HG03175 (cell line): ENCODE measurements around the gene EIF6.

Source experiments
- ATAC-seq: cut with Tn5 transposase; IDR thresholded peaks from one replicate; pipeline ENCODE4 v1.9.1; 2021; ENCODE audit warnings: mild to moderate bottlenecking, moderate library complexity; ENCODE audit not compliant: unreplicated experiment

Gene EIF6

DNA sequence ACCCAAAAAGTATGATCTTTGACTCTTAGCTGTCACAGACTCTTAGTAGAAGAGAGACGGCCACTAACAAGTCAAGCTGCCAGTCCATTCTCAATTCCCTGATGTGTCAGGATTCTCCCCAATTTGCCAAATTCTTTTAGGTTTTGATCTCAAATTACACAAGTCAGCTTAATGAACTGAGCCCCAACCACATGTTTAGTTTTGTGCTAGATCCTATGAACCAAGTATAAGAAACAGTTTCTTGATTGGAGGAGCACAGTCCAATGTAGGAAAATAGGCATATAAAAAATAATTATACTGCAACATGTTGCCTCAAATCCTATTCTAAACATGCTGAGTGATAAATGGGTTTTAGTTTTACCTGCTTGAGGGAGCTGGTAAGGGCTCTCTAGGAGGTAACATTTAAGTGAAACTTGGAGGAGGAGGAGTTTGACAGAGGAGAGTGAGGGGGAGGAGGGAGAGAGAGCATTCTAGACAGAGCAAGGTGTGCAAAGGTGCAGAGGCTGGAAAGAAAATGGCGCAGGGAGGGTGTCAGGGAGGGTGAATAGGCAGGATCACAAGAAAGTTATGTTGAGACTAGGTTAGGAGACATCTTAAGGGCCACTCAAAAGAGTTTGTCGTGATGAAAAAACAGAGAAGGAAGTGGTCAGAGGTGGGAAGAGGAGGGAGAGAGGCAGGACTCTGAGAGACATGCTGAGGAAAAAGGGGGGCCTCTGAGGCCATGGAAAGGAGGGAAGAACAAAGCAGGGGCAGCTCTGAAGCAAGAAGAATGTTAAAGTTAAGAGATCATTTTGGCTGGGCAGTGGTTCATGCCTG, 30.5 kb upstream of the EIF6 start:
- ATAC-seq = no peak

DNA sequence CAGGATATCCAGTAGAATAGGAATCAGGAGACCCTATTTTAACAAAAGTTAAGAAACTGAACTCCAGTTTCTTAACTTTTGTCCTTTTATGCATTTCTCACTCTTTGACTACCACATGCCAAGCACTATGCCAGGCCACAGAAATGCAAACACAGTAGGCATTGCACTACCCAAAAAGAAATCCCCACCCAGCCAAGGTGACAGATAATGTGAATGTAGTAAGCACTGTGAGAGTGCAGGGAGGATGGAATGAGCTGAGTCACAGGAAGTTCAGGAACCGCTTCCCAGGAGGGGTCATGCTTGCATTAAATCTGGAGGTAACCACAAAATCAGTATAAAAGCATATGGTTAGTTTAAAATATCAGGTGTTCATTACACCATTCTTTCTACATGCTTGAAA, 27.7 kb upstream of the EIF6 start:
- ATAC-seq = no peak

DNA sequence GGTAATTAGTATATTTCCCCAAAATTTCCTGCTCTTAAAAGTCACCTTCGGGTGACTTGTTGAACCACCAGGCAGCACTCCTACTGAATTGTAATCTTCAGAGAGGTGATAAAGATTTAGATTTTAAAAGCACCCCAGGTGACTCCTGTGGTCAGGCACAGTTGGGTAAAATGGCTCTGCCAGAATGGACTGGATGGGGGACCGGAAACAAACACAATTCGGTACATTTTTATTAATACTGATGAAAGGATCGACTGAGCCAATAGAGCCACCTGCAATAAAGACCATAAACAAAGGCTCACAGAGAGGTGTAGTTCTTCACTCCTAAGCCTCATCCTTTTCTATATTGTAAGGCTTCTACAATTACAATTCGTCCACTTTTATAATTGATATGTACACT, 27.2 kb upstream of the EIF6 start:
- no peak for ATAC-seq

DNA sequence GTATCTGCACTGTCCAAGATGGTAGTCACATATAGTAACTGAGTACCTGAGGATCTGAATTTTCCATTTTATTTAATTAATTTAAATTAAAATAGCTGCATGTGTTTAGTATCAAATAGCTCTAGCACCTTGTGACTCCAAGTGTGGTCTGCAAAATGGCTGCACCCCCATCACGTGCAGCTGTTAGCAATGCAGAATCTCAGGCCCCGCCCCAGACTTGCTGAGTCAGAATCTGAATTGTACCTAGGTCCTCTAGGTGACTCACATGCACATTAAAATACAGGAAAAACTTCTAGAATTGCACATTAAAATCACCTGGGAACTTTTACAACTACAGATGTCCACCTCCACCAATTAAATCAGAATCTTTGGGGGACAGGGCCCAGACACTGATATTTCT, 26.8 kb upstream of the EIF6 start:
- no peak for ATAC-seq

DNA sequence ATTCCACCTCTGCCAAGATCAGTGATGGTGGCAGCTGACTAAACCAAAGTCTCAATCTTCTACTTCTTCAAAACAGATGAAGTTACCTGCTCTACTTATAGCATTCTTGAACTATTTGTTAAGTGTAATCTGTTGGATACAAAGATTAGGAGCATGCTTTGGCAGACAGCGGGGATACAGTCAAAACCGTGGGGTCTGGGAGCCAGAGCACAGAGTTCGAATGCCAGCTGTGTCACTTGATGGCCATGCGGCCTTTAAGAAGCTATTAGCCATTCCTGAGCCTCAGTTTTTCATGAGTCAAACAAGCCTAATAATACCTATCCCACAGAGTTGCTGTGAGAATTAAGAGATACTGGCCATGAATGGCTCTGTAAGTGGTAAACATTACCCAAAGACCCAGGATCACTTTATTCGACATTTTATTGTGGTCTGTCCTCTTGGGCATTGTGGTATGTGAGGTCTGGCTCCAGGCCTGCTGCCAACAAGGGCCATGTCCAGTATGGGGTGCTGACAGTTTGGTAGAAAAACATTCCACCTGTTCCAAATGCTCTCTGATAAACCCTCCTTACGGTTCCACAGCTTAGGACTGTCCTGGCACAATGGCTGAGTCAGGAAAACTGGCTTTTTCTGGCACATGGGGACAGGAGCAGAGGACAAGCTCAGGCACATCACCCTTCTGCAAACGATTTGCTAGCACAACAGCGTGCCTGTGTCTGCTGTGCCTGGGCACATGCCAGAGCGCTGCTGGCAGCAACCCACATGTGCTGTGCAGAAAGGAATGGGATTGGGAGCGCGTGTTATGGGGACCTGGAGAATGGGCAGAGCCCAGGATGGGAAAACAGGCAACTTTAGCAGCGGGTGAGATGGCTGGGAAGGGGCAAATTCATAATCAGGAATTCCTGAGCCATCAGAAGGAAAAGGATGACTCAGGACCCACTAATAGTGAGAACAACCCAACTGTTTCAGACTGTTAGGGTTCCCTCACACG, 23.4 kb upstream of the EIF6 start:
- ATAC-seq = no peak

DNA sequence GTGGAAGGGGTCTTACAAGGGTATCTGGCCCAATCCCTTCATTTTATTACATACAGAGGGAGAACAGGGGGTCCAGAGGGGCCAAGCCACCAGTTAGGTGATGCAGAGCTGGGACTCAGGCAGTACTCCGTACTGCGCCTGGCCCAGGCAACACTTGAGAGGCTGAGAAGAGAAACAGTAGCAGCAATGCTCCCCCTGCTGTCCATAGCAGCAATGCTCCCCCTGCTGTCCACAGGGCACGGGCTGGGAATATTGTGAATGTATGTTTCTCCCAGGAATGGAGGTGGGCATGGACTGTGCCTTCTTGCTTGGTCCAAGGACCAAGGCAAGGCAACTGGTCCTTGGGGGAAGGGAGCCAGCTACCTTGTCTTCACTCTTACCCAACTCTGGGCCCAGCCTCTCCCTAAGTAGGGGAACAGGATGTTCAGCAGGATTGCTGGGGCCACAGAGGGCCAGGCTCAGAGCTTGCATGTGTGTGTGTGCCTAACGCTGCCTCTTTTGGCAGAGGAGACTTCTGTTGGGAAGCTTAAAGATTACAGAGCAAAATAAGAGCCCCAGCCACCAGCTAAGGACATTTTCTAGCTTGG, 22.5 kb upstream of the EIF6 start:
- no peak for ATAC-seq

DNA sequence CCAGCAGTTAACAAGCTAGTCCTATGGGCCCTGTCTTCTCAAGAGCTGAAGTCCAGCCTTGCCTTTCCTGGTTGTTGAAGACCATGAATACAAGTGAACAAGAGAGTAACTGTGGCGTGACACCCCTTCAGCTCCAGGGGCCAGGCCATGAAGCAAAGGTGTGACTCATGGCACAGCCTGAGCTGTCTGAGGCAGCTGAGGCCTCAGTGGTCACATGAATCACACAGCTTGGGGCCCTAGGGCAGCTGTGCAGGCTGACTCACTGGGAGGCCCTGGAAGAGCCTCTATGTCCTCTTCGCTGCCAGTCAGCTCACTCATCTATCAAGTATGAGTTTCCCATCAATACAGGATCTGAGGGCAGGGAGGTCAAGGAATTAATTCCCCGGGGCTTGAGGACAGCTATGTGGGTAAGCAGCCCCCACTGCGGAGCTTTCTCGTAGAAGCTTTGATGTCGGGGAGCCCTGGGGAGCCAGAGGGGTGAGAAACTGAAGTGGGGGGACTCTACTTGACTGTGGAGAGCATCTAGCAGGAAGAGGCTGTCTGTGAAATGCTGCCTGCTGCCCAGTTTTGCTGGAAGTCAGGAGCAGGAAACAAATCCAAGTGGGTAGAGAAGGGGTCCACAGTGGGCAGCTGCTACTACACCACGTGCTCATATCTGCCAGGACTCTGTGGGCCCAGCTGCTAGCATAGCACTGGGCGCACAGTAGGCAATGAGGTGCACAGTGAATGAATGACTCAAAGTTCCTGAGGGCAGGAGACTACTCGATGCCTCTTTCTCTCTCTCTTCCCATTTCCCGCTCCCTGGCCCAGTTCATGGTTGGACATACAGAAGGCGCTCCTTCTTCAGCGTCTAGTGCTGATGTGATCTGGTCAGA, 21.3 kb upstream of the EIF6 start:
- ATAC-seq = no peak

DNA sequence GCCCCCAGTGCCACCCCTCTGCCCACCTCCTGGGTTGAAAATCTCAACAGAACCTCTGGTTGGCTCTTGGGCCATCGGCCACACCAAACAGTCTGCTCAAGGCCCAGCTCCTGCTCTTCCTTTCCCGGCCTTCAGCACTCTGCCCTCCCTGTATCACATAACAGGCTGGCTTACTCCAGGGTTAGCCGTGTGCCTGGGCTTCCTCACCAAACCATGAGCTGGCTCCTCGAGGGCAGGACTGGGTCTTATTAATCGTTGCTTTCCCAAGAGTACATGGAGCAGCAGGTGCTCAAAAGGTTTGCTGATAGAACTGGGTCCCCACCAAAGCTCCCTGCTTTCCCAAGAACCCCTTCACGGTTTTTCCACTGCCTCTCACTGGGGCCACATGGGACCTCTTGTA, 20.4 kb upstream of the EIF6 start:
- no peak for ATAC-seq

DNA sequence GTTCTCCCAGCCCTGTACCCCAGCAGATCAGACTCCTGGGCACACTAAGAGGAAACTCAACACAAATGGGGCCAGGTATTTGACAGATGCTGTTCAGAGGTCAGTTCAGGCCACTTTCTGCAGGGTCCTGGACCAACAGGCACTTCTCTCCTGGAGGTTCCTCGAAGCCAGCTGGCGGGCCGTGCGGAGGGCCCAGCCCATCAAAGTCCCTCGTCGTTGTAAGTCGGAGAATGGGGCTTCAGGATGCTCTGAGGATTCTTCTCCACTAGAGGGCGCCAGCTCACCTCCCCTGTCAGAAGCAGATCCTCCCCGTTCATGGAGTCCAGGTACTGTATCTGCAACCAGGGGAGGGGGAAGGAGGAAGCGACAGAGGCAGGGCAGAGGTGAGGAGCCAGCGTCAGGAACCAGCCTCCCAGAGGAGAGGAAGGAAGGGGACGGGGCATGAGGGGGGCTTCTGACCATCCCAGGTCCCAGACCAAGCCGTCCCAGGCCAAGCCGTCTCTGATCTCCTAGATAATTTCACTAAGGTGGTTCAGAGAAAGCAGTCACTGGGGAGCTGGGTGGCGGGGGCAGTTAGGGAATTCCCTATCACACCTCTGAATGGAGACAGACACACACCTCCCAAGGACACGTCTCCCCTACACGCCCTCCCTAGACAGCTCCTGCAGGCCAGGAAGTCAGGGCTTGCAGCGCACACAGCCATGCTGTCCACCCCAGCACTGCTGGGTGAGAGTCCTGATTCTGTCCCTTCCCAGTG, 19.3 kb upstream of the EIF6 start:
- ATAC-seq = no peak

DNA sequence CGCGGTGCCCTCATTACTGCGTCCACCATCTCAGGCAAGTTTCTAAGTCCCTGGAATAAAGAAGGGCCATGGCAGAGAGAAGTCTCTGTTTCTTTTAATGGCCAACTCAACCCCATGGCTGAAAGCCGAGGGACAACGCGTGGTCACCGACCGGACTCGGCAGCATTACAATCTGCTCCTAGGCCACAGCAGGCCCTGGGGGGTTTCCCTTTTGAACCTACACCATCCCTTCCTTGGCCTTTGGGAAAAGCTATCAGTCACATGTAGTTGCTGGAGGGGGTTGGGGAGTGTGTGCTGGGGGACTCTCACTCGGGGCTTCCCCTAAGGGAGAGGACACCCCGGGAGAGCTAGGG, 18.8 kb upstream of the EIF6 start:
- no peak for ATAC-seq

DNA sequence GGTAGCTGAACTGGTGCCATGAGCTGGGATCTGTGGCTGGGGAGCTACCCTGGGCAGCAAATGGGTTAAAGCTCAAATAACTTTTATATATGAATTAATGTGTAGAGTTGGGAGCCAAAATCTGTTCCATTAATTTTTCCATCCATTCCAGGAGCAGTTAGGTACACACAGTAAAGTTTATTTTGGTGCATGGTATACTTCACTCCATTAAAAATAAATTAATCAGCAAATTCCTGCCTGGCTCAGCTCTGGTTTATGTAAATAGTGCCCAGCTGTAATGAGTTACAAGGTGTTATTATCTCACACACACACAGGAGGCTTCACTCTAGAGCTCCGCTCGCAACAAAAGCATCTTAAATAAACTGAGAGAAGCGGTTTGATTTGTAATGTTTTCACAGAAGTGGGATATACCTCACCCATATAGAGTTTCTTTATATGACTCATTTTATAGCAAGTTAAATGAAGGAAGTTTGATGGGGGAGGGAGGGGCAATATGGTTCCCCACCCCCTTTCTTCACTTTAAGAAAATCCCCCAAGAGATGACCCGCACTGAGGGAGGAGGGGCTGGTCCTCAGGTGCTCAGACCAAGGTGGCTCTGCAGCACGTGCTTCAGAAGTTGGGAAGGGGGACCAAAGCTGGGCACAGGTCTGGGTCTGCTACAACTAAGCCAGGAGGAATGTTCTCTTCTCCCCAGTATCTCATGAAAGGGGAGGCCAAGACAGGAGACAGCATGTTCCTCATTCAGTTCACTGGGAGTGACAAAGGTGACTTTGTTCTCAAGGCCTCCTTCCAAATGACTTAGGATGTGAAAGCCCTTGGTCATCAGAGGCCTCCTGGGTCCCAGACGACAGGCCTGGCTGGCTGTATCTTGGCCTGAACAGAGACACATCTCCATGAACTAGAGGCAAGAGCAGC, 18.1 kb upstream of the EIF6 start:
- no peak for ATAC-seq

DNA sequence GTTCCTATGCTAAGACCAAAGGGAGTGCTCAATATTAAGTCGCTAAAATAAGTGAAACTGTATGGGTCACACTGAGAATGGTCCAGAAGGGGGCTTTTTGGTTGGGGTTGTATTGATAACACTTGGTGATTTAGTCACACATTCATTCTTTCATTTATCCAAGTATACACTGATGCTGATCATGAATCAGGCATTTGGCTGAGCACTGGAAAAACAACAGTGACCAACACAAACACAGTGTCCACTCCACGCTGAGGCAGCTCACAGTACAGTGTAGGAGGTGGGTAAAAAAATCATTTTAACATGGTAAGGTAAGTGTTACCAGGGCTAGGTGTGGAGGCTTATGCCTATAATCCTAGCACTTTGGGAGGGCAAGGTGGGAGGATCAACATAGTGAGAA, 16.9 kb upstream of the EIF6 start:
- ATAC-seq = no peak

DNA sequence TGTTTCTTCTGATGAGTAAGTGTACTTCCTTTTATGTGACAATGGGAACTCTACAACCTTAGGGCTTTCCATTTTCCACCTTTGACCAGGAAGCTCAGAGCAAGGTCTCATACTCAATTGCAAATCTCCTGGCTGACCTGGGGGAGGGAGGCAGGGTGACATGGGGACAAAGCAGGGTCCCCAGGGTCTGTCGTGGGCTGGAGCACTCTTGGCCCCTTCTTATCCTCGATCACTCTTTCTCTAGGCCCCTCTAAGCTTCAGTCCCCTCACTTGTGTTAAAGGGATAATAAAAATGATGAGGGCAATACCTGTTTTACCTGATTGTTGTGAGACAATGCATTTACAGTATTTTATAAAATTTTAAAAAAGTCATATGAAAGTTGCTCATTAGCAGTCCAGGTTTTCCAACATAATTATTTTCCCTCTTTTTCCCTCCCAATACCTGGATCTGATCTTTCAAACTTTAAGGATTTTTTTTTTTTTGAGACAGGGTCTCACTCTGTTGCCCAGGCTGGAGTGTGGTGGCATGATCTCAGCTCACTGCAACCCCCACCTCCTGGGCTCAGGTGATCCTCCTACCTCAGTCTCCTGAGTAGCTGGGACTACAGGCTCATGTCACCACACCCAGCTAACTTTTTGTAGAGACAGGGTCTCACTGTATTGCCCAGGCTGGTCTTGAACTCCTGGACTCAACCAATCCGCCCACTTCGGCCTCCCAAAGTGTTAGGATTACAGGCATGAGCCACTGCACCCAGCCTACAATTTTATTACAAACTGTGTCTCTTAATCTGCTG, 16.1 kb upstream of the EIF6 start:
- ATAC-seq = no peak

DNA sequence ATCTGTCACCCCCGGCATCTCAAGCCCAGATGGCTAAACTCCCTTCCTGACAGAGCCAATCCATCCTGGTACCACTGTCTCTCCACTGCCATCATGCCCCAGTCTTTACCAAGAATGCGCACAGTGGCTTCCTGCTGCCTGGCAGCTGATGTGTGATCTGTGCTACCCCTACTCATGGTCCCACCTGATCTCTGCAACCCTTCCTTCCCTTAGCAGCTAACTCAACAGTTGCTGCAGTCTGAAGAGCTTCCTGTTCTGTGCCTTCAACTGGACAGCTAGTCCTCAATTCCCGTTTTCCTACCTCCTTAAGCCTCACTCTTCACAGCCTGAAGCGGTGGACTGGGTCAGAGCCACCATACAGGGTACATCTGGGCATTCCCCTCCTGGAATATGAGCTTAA, 15.2 kb upstream of the EIF6 start:
- ATAC-seq = no peak

DNA sequence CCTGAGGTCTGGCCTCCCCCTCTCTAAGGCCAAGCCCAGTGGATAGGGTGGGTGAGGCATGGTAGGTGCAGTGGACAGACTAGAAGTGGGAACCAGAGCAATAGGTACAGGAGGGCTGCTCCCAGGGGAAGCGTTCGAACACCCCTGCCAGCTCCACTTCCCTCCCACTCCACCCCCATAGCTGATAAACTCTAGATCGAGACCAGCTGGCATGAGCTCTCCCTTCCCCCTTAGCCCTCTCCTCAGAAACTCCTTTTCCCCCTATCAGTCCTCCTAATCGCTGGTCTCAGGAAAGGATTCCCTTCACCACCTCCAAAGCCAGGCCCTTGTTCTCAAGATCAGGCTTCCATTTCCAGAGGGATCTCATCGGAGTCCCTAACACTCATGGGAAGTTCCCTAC, 13.7 kb upstream of the EIF6 start:
- no peak for ATAC-seq

DNA sequence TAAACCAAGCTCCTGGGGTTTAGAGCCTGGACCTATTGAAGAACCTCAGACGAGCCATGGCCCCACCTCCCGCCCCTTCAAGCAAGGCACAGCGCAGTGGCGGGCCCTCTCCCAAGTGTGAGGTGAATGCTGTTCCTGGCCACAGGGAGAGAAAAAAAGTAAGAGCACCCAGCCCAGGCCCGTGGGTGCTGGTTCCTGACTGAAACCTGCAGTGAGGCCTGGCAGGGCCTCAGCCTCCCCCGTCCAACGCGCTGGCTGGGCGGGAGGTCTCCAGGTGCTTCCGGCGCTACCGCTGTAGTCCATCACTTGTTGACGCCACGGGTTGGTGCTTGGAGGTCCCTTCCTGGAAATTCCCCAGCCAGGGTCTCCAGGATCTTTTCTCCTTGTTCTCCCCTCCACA, 13.2 kb upstream of the EIF6 start:
- ATAC-seq = no peak

DNA sequence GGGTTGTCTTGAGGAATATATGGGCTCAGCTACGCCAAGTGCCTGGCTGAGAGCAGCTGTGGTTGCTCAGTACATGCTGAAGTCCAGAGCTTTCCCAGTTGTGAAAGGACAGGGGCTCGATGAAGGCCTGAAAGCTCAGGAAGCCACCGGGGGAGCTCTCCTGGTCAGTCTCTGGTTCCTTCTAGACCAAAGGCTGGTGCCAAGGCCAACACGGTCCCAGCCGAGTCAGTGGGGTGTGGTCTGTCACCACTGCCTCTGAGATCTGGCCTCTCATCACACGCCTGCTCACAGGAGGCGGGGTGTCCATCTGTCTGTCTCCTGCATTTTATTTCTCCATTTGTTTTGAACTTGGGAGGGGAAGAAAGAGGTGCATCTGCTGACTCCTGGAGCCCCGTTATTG, 12.6 kb upstream of the EIF6 start:
- no peak for ATAC-seq

DNA sequence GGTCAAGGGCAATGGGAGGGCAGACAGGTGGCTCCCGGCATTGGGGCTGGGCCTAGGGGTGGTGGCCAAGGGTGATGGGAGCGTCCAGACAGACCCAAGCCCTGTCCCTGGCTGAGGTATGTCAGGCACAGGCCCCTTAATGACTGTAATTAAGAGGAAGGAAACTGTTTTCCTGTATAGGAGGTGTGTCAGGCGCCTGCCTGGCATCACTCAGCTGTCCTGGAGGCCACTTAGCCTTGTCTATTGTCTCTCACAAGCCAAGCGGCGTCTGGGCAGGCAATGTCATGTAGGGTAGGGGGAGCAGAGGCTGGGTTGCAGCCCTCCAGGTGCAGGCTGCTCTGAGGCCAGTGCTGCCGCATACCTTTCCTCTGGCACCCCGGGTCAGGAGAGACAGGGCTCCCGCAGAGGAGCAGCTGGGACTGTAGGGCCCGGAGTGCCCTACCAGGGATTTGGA, 11.6 kb upstream of the EIF6 start:
- ATAC-seq = no peak
